Ishikawa (cell line): ENCODE measurements around the gene NDUFC2.

Experiments
- CEBPB ChIP-seq: IDR thresholded peaks from 2 replicates; pipeline ENCODE4 v1.6.1; 2012
- CREB1 ChIP-seq: IDR thresholded peaks from 2 replicates; pipeline ENCODE4 v1.6.1; 2012; ENCODE audit warnings: low read depth
- EGR1 ChIP-seq: IDR thresholded peaks from 2 replicates; pipeline ENCODE4 v1.6.1; 2012
- EP300 ChIP-seq: IDR thresholded peaks from 2 replicates; pipeline ENCODE4 v1.6.1; 2012; ENCODE audit warnings: borderline replicate concordance
- FOXM1 ChIP-seq: IDR thresholded peaks from 2 replicates; pipeline ENCODE4 v1.6.1; 2012; ENCODE audit warnings: low read depth, borderline replicate concordance
- NFIC ChIP-seq: IDR thresholded peaks from 2 replicates; pipeline ENCODE4 v1.6.1; 2012
- RAD21 ChIP-seq: IDR thresholded peaks from 2 replicates; pipeline ENCODE4 v1.6.1; 2012; ENCODE audit warnings: low read depth
- TAF1 ChIP-seq: IDR thresholded peaks from 2 replicates; pipeline ENCODE4 v1.6.1; 2012; ENCODE audit warnings: low read depth, mild to moderate bottlenecking
- TCF12 ChIP-seq: IDR thresholded peaks from 2 replicates; pipeline ENCODE4 v1.6.1; 2012; ENCODE audit warnings: low read depth
- TEAD4 ChIP-seq: IDR thresholded peaks from 2 replicates; pipeline ENCODE4 v1.6.1; 2012
- YY1 ChIP-seq: IDR thresholded peaks from 2 replicates; pipeline ENCODE4 v1.6.1; 2012; ENCODE audit warnings: low read depth
- ZBTB7A ChIP-seq: IDR thresholded peaks from 2 replicates; pipeline ENCODE4 v1.6.1; 2012; ENCODE audit warnings: low read depth
- TF ChIP-seq, protein P1 (sequence below): IDR thresholded peaks from 2 replicates; pipeline ENCODE4 v1.6.1; 2012; ENCODE audit warnings: low read depth, mild to moderate bottlenecking
- TF ChIP-seq, protein P2 (sequence below): IDR thresholded peaks from 2 replicates; pipeline ENCODE4 v1.6.1; 2012
- TF ChIP-seq, protein P3 (sequence below): IDR thresholded peaks from 2 replicates; pipeline ENCODE4 v1.6.1; 2012

NDUFC2 gene

DNA sequence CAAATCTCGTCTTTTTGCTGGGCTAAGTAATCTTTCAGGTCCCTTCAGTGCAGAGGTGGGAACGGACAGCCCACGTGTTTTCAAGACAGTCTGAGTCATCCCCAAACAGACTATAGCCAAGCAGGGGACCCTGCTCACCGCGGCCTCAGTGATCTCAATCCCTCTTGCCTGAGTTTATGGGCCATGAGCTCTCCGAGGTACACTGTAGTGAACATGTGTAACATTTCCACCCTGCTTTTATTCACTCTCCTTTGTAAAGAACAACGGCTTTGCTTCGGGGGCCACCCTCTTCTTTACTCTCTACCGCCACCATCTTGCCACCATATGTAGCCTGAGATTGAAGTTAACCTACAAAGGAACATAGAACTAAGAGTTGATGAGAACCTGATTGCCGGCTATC is 45.0 kb downstream of the NDUFC2 start:
- TF ChIP-seq TAF1, result no peak

DNA sequence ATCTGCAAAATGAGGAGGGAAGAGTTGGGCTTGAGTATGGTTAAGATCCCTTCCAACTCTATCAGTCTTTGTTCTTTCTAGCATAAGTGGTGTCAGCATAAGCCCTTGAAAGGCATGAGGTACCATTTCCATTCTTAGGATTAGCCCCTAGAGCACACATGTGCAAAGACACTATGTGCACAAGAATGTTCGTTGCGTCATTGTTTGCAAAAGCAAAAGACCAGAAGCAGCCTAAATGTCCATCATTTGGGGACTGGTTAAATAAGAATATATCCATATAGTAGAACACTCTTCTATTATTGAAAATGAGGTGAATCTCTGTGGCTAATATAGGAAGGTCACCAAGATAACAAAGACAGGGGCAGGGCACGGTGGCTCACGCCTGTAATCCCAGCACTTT is 46.6 kb downstream of the NDUFC2 start:
- TF ChIP-seq, protein P1, sequence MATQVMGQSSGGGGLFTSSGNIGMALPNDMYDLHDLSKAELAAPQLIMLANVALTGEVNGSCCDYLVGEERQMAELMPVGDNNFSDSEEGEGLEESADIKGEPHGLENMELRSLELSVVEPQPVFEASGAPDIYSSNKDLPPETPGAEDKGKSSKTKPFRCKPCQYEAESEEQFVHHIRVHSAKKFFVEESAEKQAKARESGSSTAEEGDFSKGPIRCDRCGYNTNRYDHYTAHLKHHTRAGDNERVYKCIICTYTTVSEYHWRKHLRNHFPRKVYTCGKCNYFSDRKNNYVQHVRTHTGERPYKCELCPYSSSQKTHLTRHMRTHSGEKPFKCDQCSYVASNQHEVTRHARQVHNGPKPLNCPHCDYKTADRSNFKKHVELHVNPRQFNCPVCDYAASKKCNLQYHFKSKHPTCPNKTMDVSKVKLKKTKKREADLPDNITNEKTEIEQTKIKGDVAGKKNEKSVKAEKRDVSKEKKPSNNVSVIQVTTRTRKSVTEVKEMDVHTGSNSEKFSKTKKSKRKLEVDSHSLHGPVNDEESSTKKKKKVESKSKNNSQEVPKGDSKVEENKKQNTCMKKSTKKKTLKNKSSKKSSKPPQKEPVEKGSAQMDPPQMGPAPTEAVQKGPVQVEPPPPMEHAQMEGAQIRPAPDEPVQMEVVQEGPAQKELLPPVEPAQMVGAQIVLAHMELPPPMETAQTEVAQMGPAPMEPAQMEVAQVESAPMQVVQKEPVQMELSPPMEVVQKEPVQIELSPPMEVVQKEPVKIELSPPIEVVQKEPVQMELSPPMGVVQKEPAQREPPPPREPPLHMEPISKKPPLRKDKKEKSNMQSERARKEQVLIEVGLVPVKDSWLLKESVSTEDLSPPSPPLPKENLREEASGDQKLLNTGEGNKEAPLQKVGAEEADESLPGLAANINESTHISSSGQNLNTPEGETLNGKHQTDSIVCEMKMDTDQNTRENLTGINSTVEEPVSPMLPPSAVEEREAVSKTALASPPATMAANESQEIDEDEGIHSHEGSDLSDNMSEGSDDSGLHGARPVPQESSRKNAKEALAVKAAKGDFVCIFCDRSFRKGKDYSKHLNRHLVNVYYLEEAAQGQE, result no peak
- TF ChIP-seq YY1 (no peak), CREB1 (no peak), TCF12 (no peak), EGR1 (no peak), TEAD4 (no peak), NFIC (no peak), FOXM1 (no peak), RAD21 (no peak), EP300 (no peak), TAF1 (no peak), ZBTB7A (no peak), CEBPB (no peak)
- TF ChIP-seq, protein P2, sequence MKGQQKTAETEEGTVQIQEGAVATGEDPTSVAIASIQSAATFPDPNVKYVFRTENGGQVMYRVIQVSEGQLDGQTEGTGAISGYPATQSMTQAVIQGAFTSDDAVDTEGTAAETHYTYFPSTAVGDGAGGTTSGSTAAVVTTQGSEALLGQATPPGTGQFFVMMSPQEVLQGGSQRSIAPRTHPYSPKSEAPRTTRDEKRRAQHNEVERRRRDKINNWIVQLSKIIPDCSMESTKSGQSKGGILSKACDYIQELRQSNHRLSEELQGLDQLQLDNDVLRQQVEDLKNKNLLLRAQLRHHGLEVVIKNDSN, result no peak
- TF ChIP-seq, protein P3, sequence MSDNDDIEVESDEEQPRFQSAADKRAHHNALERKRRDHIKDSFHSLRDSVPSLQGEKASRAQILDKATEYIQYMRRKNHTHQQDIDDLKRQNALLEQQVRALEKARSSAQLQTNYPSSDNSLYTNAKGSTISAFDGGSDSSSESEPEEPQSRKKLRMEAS, result no peak

DNA sequence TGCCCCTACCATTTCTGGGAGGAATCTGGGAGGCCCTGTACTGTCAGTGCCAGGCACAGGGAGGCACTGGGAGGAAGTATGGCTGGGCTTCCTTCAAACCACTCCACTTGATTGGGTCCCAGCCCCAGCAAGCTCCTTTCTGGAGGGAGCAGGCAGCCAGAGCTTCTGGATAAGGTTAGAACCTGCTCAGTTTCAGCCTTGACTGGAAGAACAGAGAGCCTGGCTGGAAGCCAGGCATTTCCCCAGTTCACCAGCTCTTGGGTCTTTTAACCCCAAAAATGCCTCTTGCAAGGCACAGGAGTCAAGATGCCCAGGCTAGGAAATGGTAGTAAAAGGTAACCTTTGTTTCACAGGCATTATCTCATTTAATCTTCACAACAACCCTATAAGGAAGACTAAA is 47.6 kb downstream of the NDUFC2 start:
- peak; percentile 77 for TF ChIP-seq NFIC
- no peak for TF ChIP-seq TCF12

DNA sequence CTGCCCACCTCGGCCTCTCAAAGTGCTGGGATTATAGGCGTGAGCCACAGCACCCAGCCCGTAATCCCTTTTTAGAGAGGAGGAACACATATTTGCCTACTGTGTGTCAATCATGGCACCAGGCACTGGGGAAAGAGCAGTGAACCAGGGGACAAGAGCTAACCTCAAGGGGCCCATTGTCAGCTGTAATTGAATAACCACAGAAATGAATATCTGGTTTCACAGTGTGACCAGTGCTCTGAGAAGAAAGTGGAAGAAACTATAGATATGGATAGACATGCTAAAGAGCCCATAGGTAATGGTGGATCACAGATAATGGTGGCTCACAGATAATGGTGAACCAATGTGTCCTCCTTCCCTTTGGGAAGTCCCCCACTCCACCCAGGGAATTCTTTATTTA is 48.0 kb downstream of the NDUFC2 start:
- TF ChIP-seq NFIC, result 0 out of 2 replicates have a peak, but pooled peaks have one; percentile 16
- TF ChIP-seq TAF1, result no peak

DNA sequence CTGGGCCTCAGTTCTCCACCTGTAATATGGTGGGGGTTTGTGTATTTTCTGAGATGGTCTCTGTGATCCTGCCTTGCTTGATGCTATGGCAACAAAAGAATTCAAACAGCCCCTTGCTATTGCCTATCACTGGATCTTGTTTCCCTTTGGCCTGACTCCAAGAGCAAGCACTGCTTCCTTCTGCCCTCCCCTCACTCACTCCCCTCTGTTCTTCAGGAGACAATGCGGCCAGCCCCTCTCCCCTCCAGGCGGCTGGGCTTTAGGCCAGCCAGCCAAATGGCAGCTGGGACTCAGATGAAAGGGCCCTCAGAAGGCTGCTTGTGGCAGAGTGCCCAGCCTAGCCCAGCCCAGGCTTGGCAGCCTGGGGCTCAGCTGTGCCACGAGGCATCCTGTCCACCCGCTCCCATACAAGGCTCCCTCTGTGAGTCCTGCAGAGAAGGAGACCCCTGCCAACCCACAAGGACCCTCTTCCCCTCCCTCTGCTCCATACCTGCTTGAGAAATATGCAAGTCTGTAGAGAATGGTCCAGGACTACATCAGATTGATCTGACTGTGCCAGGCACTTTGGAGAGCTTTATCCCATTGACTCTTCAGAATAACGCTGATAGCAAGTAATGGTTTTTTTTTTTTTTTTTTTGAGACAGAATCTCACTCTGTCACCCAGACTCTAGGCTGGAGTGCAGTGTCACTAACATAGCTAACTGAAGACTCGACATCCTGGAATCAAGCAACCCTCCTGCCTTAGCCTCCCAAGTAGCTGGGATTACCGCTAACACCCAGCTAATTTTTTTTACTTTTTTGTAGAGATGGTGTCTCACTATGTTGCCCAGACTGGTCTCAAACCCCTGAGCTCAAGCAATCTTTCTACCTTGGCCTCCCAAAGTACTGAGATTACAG is 49.0 kb downstream of the NDUFC2 start:
- peak; percentile 92 for TF ChIP-seq TCF12
- no peak for TF ChIP-seq CEBPB
- no peak for TF ChIP-seq EGR1
- TF ChIP-seq, protein P3, result peak; percentile 73
- TF ChIP-seq TAF1, result no peak
- peak; percentile 76 for TF ChIP-seq EP300
- TF ChIP-seq YY1, result peak; percentile 50
- peak; percentile 98 for TF ChIP-seq NFIC
- TF ChIP-seq ZBTB7A, result peak; percentile 95
- 0 out of 2 replicates have a peak, but pooled peaks have one; percentile 28 for TF ChIP-seq TEAD4

DNA sequence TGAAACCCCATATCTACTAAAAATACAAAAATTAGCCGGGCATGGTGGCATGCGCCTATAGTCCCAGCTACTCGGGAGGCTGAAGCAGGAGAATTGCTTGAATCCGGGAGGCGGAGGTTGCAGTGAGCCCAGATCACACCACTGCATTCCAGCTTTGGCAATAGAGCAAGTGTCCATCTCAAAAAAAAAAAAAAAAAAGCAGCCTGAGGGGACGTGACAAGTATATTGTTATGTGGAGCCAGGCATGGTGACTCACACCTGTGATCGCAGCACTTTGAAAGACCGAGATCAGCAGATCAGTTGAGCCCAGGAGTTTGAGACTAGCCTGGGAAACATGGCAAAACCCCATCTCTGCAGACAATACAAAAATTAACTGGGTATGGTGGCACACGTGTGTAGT is 51.2 kb downstream of the NDUFC2 start:
- TF ChIP-seq TEAD4, result peak; percentile 59
- peak; percentile 61 for TF ChIP-seq TCF12
- TF ChIP-seq EP300, result peak; percentile 40; the same call in 1 of the 2 replicates
- peak; percentile 59 for TF ChIP-seq NFIC

DNA sequence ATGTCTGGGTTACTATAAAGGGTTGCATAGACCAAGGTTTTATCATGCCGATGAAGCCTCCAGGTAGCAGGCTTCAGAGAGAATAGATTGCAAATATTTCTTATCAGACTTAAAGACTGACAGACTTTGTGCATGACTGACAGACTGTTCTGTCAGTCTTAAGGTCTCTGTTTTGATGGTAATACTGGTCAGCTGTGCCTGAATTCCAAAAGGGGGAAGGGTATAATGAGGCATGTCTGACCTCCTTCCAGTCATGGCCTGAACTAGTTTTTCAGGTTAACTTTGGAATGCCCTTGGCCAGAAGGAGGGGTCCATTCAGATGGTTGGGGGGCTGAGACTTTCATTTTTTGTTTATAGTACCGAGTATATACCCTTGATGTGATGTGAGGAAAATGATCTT is 51.9 kb downstream of the NDUFC2 start:
- no peak for TF ChIP-seq NFIC
- TF ChIP-seq TEAD4, result peak; percentile 42

DNA sequence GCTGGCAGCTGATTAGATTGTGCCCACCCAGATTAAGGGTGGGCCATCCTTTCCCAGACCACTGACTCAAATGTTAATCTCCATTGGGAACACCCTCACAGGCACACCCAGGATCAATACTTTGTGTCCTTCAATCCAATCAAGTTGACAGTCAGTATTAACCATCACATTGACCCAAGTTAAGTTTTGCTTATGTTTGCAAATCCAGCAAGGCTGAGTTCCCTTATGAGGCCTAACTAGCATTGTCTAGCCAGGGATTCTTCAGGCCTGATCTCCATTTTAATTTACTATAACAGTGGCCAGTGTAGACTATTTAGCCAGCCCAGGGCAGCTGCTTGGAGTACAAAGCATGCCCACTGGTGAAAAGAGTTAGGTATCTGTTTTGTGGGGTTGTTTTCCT is 54.3 kb downstream of the NDUFC2 start:
- TF ChIP-seq YY1 (no peak), TEAD4 (no peak), RAD21 (no peak), CREB1 (no peak), FOXM1 (no peak)

DNA sequence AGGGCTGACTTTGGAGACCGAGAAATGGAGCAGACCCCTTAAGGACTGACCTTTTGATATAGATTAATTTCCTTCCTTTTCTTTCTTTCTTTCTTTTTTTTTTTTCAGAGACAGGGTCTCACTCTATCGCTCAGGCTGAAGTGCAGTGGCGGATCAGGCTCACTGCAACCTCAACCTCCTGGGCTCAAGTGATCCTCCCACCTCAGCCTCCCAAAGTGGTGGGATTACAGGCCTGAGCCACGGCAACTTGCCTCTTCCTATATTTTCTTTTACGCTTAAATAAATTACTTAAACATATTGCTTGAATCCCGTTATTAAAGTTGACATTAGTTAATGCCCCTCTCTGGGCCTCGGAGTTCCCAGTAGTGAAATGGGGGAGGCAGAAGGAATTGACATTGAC is 56.2 kb downstream of the NDUFC2 start:
- TF ChIP-seq EP300, result no peak
- TF ChIP-seq, protein P1, result no peak
- no peak for TF ChIP-seq NFIC
- no peak for TF ChIP-seq TCF12
- TF ChIP-seq EGR1, result no peak
- TF ChIP-seq YY1, result no peak
- TF ChIP-seq ZBTB7A, result no peak
- TF ChIP-seq TAF1, result no peak
- no peak for TF ChIP-seq TEAD4
- TF ChIP-seq, protein P3, result no peak
- no peak for TF ChIP-seq CEBPB
- no peak for TF ChIP-seq RAD21
- TF ChIP-seq, protein P2, result no peak
- no peak for TF ChIP-seq FOXM1
- no peak for TF ChIP-seq CREB1
